Mesendoderm (in vitro differentiated cells): Measurements from ENCODE around the gene DISP3.
A peak's percentile ranks its signal among the peaks of the same experiment; 100 is the strongest.

Experiments used
- DNase-seq: peaks from one replicate; pipeline ENCODE4 v3.0.0; 2013
- H2AK5ac ChIP-seq: 2 replicates; pipeline ENCODE4 v1.6.1; 2013; ENCODE audit warnings: low read length, inconsistent platforms
- H2BK120ac ChIP-seq: 2 replicates; pipeline ENCODE4 v1.6.1; 2013; ENCODE audit warnings: low read depth, mild to moderate bottlenecking, low read length, moderate library complexity, mixed read lengths
- H2BK15ac ChIP-seq: replicated peaks from 2 replicates; pipeline ENCODE4 v1.6.1; 2013; ENCODE audit warnings: low read depth, mild to moderate bottlenecking, moderate library complexity
- H2BK5ac ChIP-seq: 2 replicates; pipeline ENCODE4 v1.6.1; 2013; ENCODE audit warnings: low read length, inconsistent platforms
- H3K18ac ChIP-seq: 2 replicates; pipeline ENCODE4 v1.6.1; 2013; ENCODE audit warnings: mild to moderate bottlenecking, low read length, mixed read lengths
- H3K23ac ChIP-seq: one replicate; pipeline ENCODE4 v1.6.1; 2013; ENCODE audit warnings: low read length
- H3K27ac ChIP-seq: 2 replicates; pipeline ENCODE4 v1.5.1; 2013; ENCODE audit warnings: low read depth, mild to moderate bottlenecking, inconsistent platforms, low read length, moderate library complexity
- H3K27me3 ChIP-seq: 2 replicates; pipeline ENCODE4 v1.6.1; 2013; ENCODE audit warnings: low read length, control low read depth, mild to moderate bottlenecking, inconsistent platforms; ENCODE audit not compliant: insufficient read depth, poor library complexity
- H3K36me3 ChIP-seq: 2 replicates; pipeline ENCODE4 v1.6.1; 2013; ENCODE audit warnings: low read length, inconsistent platforms; ENCODE audit not compliant: control insufficient read depth, insufficient read depth
- H3K4ac ChIP-seq: one replicate; pipeline ENCODE4 v1.6.1; 2013; ENCODE audit warnings: low read depth, mild to moderate bottlenecking, low read length, moderate library complexity
- H3K4me1 ChIP-seq: 2 replicates; pipeline ENCODE4 v1.6.1; 2013; ENCODE audit warnings: low read depth, low read length, inconsistent platforms; ENCODE audit not compliant: control insufficient read depth
- H3K4me2 ChIP-seq: 2 replicates; pipeline ENCODE4 v1.6.1; 2013; ENCODE audit warnings: low read length
- H3K4me3 ChIP-seq: 2 replicates; pipeline ENCODE4 v1.5.1; 2013; ENCODE audit warnings: mild to moderate bottlenecking, low read length
- H3K56ac ChIP-seq: one replicate; pipeline ENCODE4 v1.6.1; 2013; ENCODE audit warnings: low read length
- H3K79me1 ChIP-seq: 2 replicates; pipeline ENCODE4 v1.6.1; 2013; ENCODE audit warnings: low read length, inconsistent platforms
- H3K79me2 ChIP-seq: 2 replicates; pipeline ENCODE4 v1.6.1; 2013; ENCODE audit warnings: mild to moderate bottlenecking, low read length; ENCODE audit not compliant: control insufficient read depth, insufficient read depth
- H3K9ac ChIP-seq: 2 replicates; pipeline ENCODE4 v1.6.1; 2013; ENCODE audit warnings: low read length, inconsistent platforms
- H4K5ac ChIP-seq: one replicate; pipeline ENCODE4 v1.6.1; 2013; ENCODE audit warnings: low read length
- H4K8ac ChIP-seq: one replicate; pipeline ENCODE4 v1.6.1; 2013; ENCODE audit warnings: low read depth, mild to moderate bottlenecking, control low read depth, low read length, moderate library complexity
- WGBS: extraction: QIAGEN DNeasy Blood & Tissue Kit; methylation state at CpG from one replicate; pipeline ENCODE4 v1.1.7; 2013; ENCODE audit warnings: low lambda C conversion rate, missing lambda C conversion rate; ENCODE audit not compliant: insufficient coverage; ENCODE audit errors: extremely low coverage; 5-methylcytosine and 5-hydroxymethylcytosine counted together

Gene DISP3

GRCh38 chr1:11537854-11538591, 59.1 kb downstream of the DISP3 start:
- H2AK5ac ChIP-seq: no peak overlapping the region
- no peak overlapping the region for H2BK15ac ChIP-seq
- no peak overlapping the region for H3K4me3 ChIP-seq
- no peak overlapping the region for H3K4ac ChIP-seq
- DNase-seq: peak; percentile 57
- no peak overlapping the region for H2BK5ac ChIP-seq
- WGBS: no CpG with 5 or more reads among the region's 14 CpGs
- no peak overlapping the region for H4K8ac ChIP-seq
- H3K79me2 ChIP-seq: no peaks in the 10 kb centered on the region
- no peak overlapping the region for H3K23ac ChIP-seq
- no peak overlapping the region for H3K27ac ChIP-seq
- no peaks in the 10 kb centered on the region for H3K79me1 ChIP-seq
- no peak overlapping the region for H3K18ac ChIP-seq
- no peaks in the 10 kb centered on the region for H3K27me3 ChIP-seq
- no peak overlapping the region for H3K56ac ChIP-seq
- H3K4me2 ChIP-seq: no peak overlapping the region
- H4K5ac ChIP-seq: no peak overlapping the region
- no peak overlapping the region for H2BK120ac ChIP-seq
- H3K9ac ChIP-seq: no peak overlapping the region
- H3K4me1 ChIP-seq: no peaks in the 10 kb centered on the region
- no peaks in the 10 kb centered on the region for H3K36me3 ChIP-seq

GRCh38 chr1:11538886-11539285, 59.9 kb downstream of the DISP3 start:
- H2BK120ac ChIP-seq: no peak overlapping the region
- no peaks in the 10 kb centered on the region for H3K27me3 ChIP-seq
- no peak for DNase-seq
- H2BK5ac ChIP-seq: no peak overlapping the region
- H4K5ac ChIP-seq: no peak overlapping the region
- no peak overlapping the region for H4K8ac ChIP-seq
- no peak overlapping the region for H3K4me2 ChIP-seq
- H3K56ac ChIP-seq: no peak overlapping the region
- no peak overlapping the region for H3K23ac ChIP-seq
- H3K4ac ChIP-seq: no peak overlapping the region
- no peaks in the 10 kb centered on the region for H3K4me1 ChIP-seq
- H3K36me3 ChIP-seq: no peaks in the 10 kb centered on the region
- no peak overlapping the region for H3K9ac ChIP-seq
- H2BK15ac ChIP-seq: no peak overlapping the region
- H2AK5ac ChIP-seq: no peak overlapping the region
- no peaks in the 10 kb centered on the region for H3K79me1 ChIP-seq
- H3K79me2 ChIP-seq: no peaks in the 10 kb centered on the region
- no peak overlapping the region for H3K27ac ChIP-seq
- H3K4me3 ChIP-seq: no peak overlapping the region
- H3K18ac ChIP-seq: no peak overlapping the region
- no CpG with 5 or more reads among the region's 9 CpGs for WGBS

- WGBS: no CpG with 5 or more reads among the region's 18 CpGs
- Histone ChIP-seq H4K5ac (no peak overlapping the region), H2BK15ac (no peak overlapping the region), H3K4ac (no peak overlapping the region), H3K79me2 (no peaks in the 10 kb centered on the region), H3K36me3 (no peaks in the 10 kb centered on the region), H3K56ac (peak overlapping the region; percentile 5), H3K27me3 (no peaks in the 10 kb centered on the region), H2BK120ac (no peak overlapping the region), H3K23ac (no peak overlapping the region), H3K4me1 (no peaks in the 10 kb centered on the region), H3K9ac (no peak overlapping the region), H3K18ac (no peak overlapping the region), H3K4me2 (no peak overlapping the region), H4K8ac (no peak overlapping the region), H3K79me1 (no peaks in the 10 kb centered on the region), H3K27ac (no peak overlapping the region), H2BK5ac (no peak overlapping the region), H2AK5ac (no peak overlapping the region), H3K4me3 (no peak overlapping the region)
- DNase-seq: no peak
These were observed 61.2 kb downstream of the DISP3 start for GRCh38 chr1:11539850-11540772.

GRCh38 chr1:11540773-11541160, 61.8 kb downstream of the DISP3 start:
- H2AK5ac ChIP-seq: no peak overlapping the region
- no peak overlapping the region for H3K4me2 ChIP-seq
- H3K36me3 ChIP-seq: no peaks in the 10 kb centered on the region
- no peaks in the 10 kb centered on the region for H3K79me2 ChIP-seq
- H3K18ac ChIP-seq: no peak overlapping the region
- no peak overlapping the region for H4K5ac ChIP-seq
- no peak overlapping the region for H3K27ac ChIP-seq
- no peak overlapping the region for H2BK120ac ChIP-seq
- DNase-seq: no peak
- WGBS: no CpG with 5 or more reads among the region's 12 CpGs
- no peak overlapping the region for H3K4me3 ChIP-seq
- H3K23ac ChIP-seq: no peak overlapping the region
- no peak overlapping the region for H3K9ac ChIP-seq
- no peaks in the 10 kb centered on the region for H3K4me1 ChIP-seq
- no peaks in the 10 kb centered on the region for H3K79me1 ChIP-seq
- no peak overlapping the region for H4K8ac ChIP-seq
- no peak overlapping the region for H3K56ac ChIP-seq
- no peak overlapping the region for H2BK15ac ChIP-seq
- H3K4ac ChIP-seq: no peak overlapping the region
- H2BK5ac ChIP-seq: no peak overlapping the region
- H3K27me3 ChIP-seq: no peaks in the 10 kb centered on the region

GRCh38 chr1:11541236-11541635, 62.3 kb downstream of the DISP3 start:
- Histone ChIP-seq H3K18ac (no peak overlapping the region), H3K27me3 (no peaks in the 10 kb centered on the region), H3K27ac (no peak overlapping the region), H3K23ac (no peak overlapping the region), H3K4ac (no peak overlapping the region), H3K4me3 (no peak overlapping the region), H2AK5ac (no peak overlapping the region), H3K36me3 (no peaks in the 10 kb centered on the region), H3K79me1 (no peaks in the 10 kb centered on the region), H3K4me2 (no peak overlapping the region), H4K5ac (no peak overlapping the region), H2BK120ac (no peak overlapping the region), H3K56ac (no peak overlapping the region), H2BK5ac (no peak overlapping the region), H2BK15ac (no peak overlapping the region), H3K9ac (no peak overlapping the region), H3K79me2 (no peaks in the 10 kb centered on the region), H4K8ac (no peak overlapping the region), H3K4me1 (no peaks in the 10 kb centered on the region)
- no CpG with 5 or more reads among the region's 7 CpGs for WGBS
- no peak for DNase-seq
